CD4-positive, alpha-beta T cell treated with Interleukin-17A for 1 hour (primary cell): ENCODE measurements around the gene YPEL2.

Experiments used
- DNase-seq: peaks from one replicate; pipeline ENCODE4 v3.0.0-alpha.2; 2020

The YPEL2 gene

GRCh38 chr17:59439262-59439661 lies 107.8 kb downstream of the YPEL2 start:
- no peak for DNase-seq

GRCh38 chr17:59439741-59440211 lies 108.3 kb downstream of the YPEL2 start:
- DNase-seq: no peak

GRCh38 chr17:59440757-59441463 lies 109.5 kb downstream of the YPEL2 start:
- peak; percentile 87 for DNase-seq

GRCh38 chr17:59441464-59442096 lies 110.1 kb downstream of the YPEL2 start:
- DNase-seq: no peak

DNA sequence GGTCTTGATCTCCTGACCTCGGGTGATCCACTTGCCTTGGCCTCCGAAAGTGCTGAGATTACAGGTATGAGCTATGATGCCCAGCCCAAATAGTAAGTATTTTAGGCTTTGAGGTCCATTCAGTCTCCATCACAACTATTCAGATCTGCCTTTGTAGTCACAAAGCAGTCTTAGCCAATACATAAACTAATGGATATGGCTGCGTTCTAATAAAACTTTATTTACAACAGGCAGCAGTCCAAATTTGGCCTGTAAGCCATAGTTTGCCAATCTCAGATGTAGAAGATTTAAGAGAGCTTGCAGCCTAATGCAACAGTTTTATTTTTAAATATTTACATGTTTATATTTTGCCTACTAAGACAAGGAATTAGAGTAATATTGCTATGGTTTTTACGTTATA lies 111.7 kb downstream of the YPEL2 start:
- DNase-seq: no peak
